ENCODE measurements around the gene TMEM223.
A peak's percentile ranks its signal among the peaks of the same experiment; 100 is the strongest.

GRCh38 chr11:62787005-62787759 lies 4.6 kb downstream of the TMEM223 start, which contains the start of gene TMEM179B:
- TF ChIP-seq CTCF (IDR thresholded peaks at IDR 0.05) (peak in 3 of 6 experiments; percentile 7 to 62 (median 46)), POLR2A (IDR thresholded peaks at IDR 0.05) (peak; percentile 83 to 98)

Measured in adrenal gland (tissue), 5 donors.